GM23338 (cell line): ENCODE measurements around the gene PKD1. TPM values are rescaled to one million over a fixed set of nuclear protein-coding genes. Genes with fewer than 3 reads are reported as not detected.

ENCODE experiments used
- ATAC-seq: fragments of 200-7000 bp; cut with Tn5 transposase; 3 replicates; pipeline ENCODE4 v1.9.1; 2020
- DNase-seq: peaks from one replicate; pipeline ENCODE4 v3.0.0-alpha.2; 2015; ENCODE audit warnings: low spot score
- H2AFZ ChIP-seq: fragments of 200-600 bp; sonication (generic); 2 replicates; pipeline ENCODE4 v1.8.0; 2016; ENCODE audit warnings: antibody characterized with exemption, mild to moderate bottlenecking, moderate library complexity
- H3F3A ChIP-seq: fragments of 200-600 bp; sonication (generic); replicated peaks from 2 replicates; pipeline ENCODE4 v1.8.0; 2017; ENCODE audit warnings: antibody characterized with exemption, mixed run types, low read depth
- H3K27ac ChIP-seq: fragments of 200-600 bp; sonication (generic); 2 replicates; pipeline ENCODE4 v1.6.1; 2016; ENCODE audit warnings: low read depth
- H3K27me3 ChIP-seq: fragments of 200-600 bp; sonication (generic); 2 replicates; pipeline ENCODE4 v1.8.0; 2016; ENCODE audit warnings: mild to moderate bottlenecking, mixed run types, moderate library complexity; ENCODE audit not compliant: insufficient read depth
- H3K36me3 ChIP-seq: fragments of 200-600 bp; sonication (generic); 2 replicates; pipeline ENCODE4 v1.8.0; 2016; ENCODE audit warnings: mild to moderate bottlenecking; ENCODE audit not compliant: insufficient read depth
- H3K4me1 ChIP-seq: fragments of 200-600 bp; sonication (generic); 2 replicates; pipeline ENCODE4 v1.8.0; 2016; ENCODE audit warnings: mild to moderate bottlenecking, moderate library complexity; ENCODE audit not compliant: insufficient read depth
- H3K4me2 ChIP-seq: fragments of 200-600 bp; sonication (generic); 2 replicates; pipeline ENCODE4 v1.7.1; 2017; ENCODE audit warnings: mixed run types
- H3K4me3 ChIP-seq: fragments of 200-600 bp; sonication (generic); 2 replicates; pipeline ENCODE4 v1.6.1; 2016; ENCODE audit warnings: mixed run types
- H3K79me2 ChIP-seq: fragments of 200-600 bp; sonication (generic); replicated peaks from 2 replicates; pipeline ENCODE4 v1.8.0; 2017; ENCODE audit warnings: mild to moderate bottlenecking; ENCODE audit not compliant: insufficient read depth
- H3K9me2 ChIP-seq: fragments of 200-600 bp; sonication (generic); 2 replicates; pipeline ENCODE4 v1.8.0; 2017; ENCODE audit not compliant: insufficient read depth
- H4K20me1 ChIP-seq: fragments of 200-600 bp; sonication (generic); replicated peaks from 2 replicates; pipeline ENCODE4 v1.8.0; 2017; ENCODE audit warnings: mild to moderate bottlenecking; ENCODE audit not compliant: insufficient read depth
- H3K27ac Mint-ChIP-seq: 2 replicates; pipeline ENCODE4 v1.8.0; 2020; ENCODE audit warnings: inconsistent platforms, mild to moderate bottlenecking, moderate library complexity, mixed read lengths
- H3K27me3 Mint-ChIP-seq: 3 replicates; pipeline ENCODE4 v1.8.0; 2022; ENCODE audit warnings: low read depth, mild to moderate bottlenecking, moderate library complexity, mixed read lengths, inconsistent platforms; ENCODE audit not compliant: insufficient read depth, poor library complexity
- H3K36me3 Mint-ChIP-seq: 3 replicates; pipeline ENCODE4 v1.8.0; 2021; ENCODE audit warnings: low read depth, mild to moderate bottlenecking, inconsistent platforms, moderate library complexity, mixed read lengths
- H3K4me1 Mint-ChIP-seq: 3 replicates; pipeline ENCODE4 v1.8.0; 2020; ENCODE audit warnings: mild to moderate bottlenecking, inconsistent platforms, mixed read lengths
- H3K4me3 Mint-ChIP-seq: 3 replicates; pipeline ENCODE4 v1.8.0; 2021; ENCODE audit warnings: moderate library complexity, mild to moderate bottlenecking, inconsistent platforms, mixed read lengths
- H3K9me3 Mint-ChIP-seq: 3 replicates; pipeline ENCODE4 v1.8.0; 2020; ENCODE audit warnings: moderate library complexity, mild to moderate bottlenecking, inconsistent platforms, mixed read lengths
- CREB1 ChIP-seq: fragments of 250-450 bp; sonication (Bioruptor Pico); IDR thresholded peaks from 2 replicates; pipeline ENCODE4 v1.5.0; 2020; ENCODE audit warnings: low read depth, mild to moderate bottlenecking, moderate library complexity
- CTCF ChIP-seq, 2 experiments: fragments of 200-600 bp in 1 of 2; sonication (generic) in 1 of 2; conservative IDR thresholded peaks; 2 replicates each; pipeline versions ENCODE4 v1.5.1 to v1.6.1; 2016 to 2017; ENCODE audit warnings: antibody characterized with exemption in 2 of 2, low read depth in 2 of 2, mild to moderate bottlenecking in 2 of 2, moderate library complexity in 1 of 2
- ETS1 ChIP-seq: IDR thresholded peaks from 2 replicates; pipeline ENCODE4 v1.6.1; 2016; ENCODE audit warnings: antibody characterized with exemption
- EZH2phosphoT487 ChIP-seq: fragments of 200-600 bp; sonication (generic); IDR thresholded peaks from one replicate; pipeline ENCODE4 v1.8.1; 2018; ENCODE audit warnings: antibody characterized with exemption; ENCODE audit not compliant: unreplicated experiment
- JUNB ChIP-seq: IDR thresholded peaks from one replicate; pipeline ENCODE4 v1.6.1; 2016; ENCODE audit warnings: antibody characterized with exemption; ENCODE audit not compliant: unreplicated experiment
- REST ChIP-seq: IDR thresholded peaks from one replicate; pipeline ENCODE4 v1.6.1; 2018; ENCODE audit warnings: antibody characterized with exemption; ENCODE audit not compliant: unreplicated experiment
- ZNF114 ChIP-seq: fragments of 250-450 bp; sonication (Bioruptor Pico); IDR thresholded peaks from 2 replicates; pipeline ENCODE4 v1.5.0; 2020; ENCODE audit warnings: mild to moderate bottlenecking, moderate library complexity
- ZNF462 ChIP-seq: fragments of 250-450 bp; sonication (Bioruptor Pico); IDR thresholded peaks from 2 replicates; pipeline ENCODE4 v1.5.0; 2020; ENCODE audit warnings: mild to moderate bottlenecking, moderate library complexity
- polyA plus RNA-seq: library from polyadenylated mRNA; unstranded; fragments of >200 nt; fragmentation: Nextera tagmentation; extraction: Ambion mirVana; gene quantifications from 2 replicates; pipeline ENCODE4 v1.2.1, GENCODE V29; 2016
- total RNA-seq: library from RNA; depleted of rRNA; stranded (reverse); fragments of >200 nt; shearing (Covaris generic); gene quantifications from 2 replicates; pipeline ENCODE4 v1.2.3, GENCODE V29; 2014

The PKD1 gene
- total and polyA plus RNA-seq, 2 experiments from 2014 or later, result 21.1 to 107 TPM

- Histone ChIP-seq H3K27me3 (no peaks in the 10 kb centered on the region), H4K20me1 (no peaks in the 10 kb centered on the region; the same call in 1 of the 2 replicates), H3K4me3 (no peak overlapping the region), H3K36me3 (no peaks in the 10 kb centered on the region; the same call in 1 of the 2 replicates), H3F3A (0 out of 2 replicates have a peak, but pooled peaks cover 19% of the 10 kb centered on the region), H3K79me2 (no peaks in the 10 kb centered on the region; the same call in 1 of the 2 replicates), H2AFZ (no peak overlapping the region), H3K9me2 (no peaks in the 10 kb centered on the region), H3K27ac (no peak overlapping the region), H3K4me1 (no peaks in the 10 kb centered on the region), H3K4me2 (no peak overlapping the region)
- DNase-seq (no peak), ATAC-seq (no peak)
- no peak for TF ChIP-seq CTCF (conservative IDR thresholded peaks at IDR 0.05; ENCODE audit: low read depth in 2 of 2)
- H3K4me1 Mint-ChIP-seq, result peaks cover 2% of the 10 kb centered on the region; the same call in 1 of the 3 replicates
- H3K9me3 Mint-ChIP-seq, result no peaks in the 10 kb centered on the region
- H3K27ac Mint-ChIP-seq, result no peak overlapping the region
- H3K27me3 Mint-ChIP-seq, result peaks cover 14% of the 10 kb centered on the region
- peaks cover 32% of the 10 kb centered on the region for H3K36me3 Mint-ChIP-seq
- no peak overlapping the region for H3K4me3 Mint-ChIP-seq
Observed at GRCh38 chr16:2173366-2173765, 37.7 kb upstream of the PKD1 start.

- Histone ChIP-seq H3K79me2 (no peaks in the 10 kb centered on the region; the same call in 1 of the 2 replicates), H3K4me2 (no peak overlapping the region), H3K4me3 (no peak overlapping the region), H3K27ac (no peak overlapping the region), H3K4me1 (no peaks in the 10 kb centered on the region), H3K9me2 (no peaks in the 10 kb centered on the region), H4K20me1 (no peaks in the 10 kb centered on the region; the same call in 1 of the 2 replicates), H2AFZ (no peak overlapping the region), H3K36me3 (no peaks in the 10 kb centered on the region; the same call in 1 of the 2 replicates), H3F3A (peaks cover 22% of the 10 kb centered on the region; the same call in 1 of the 2 replicates), H3K27me3 (no peaks in the 10 kb centered on the region)
- DNase-seq, result no peak
- no peak overlapping the region for H3K27ac Mint-ChIP-seq
- H3K4me1 Mint-ChIP-seq, result peaks cover 2% of the 10 kb centered on the region; the same call in 1 of the 3 replicates
- H3K27me3 Mint-ChIP-seq, result peaks cover 14% of the 10 kb centered on the region
- peaks cover 36% of the 10 kb centered on the region for H3K36me3 Mint-ChIP-seq
- no peak overlapping the region for H3K4me3 Mint-ChIP-seq
- no peak for ATAC-seq
- H3K9me3 Mint-ChIP-seq, result no peaks in the 10 kb centered on the region
- TF ChIP-seq ZNF462 (CRISPR knock-in tag) (no peak), JUNB (no peak), REST (no peak), EZH2phosphoT487 (no peak), ZNF114 (CRISPR knock-in tag) (no peak), CREB1 (CRISPR knock-in tag) (no peak), ETS1 (no peak)
Observed at GRCh38 chr16:2172688-2173335, 37.1 kb upstream of the PKD1 start.
